ENCODE data around the gene SUMO3.

SUMO3 gene

GRCh38 chr21:44854664-44855446, 37.0 kb upstream of the SUMO3 start:
- peaks cover 98% of the 10 kb centered on the region for H3K36me3 ChIP-seq
- H3K27me3 ChIP-seq, result no peaks in the 10 kb centered on the region
- TF ChIP-seq CTCF (IDR thresholded peaks at IDR 0.05), result no peak
- peak overlapping the region; percentile 58 for H3K27ac ChIP-seq
- H3K4me1 ChIP-seq (ENCODE audit: control insufficient read depth in 1 of 2, insufficient read depth in 1 of 2, low read depth in 1 of 2, low read length in 1 of 2), result peaks cover 19 to 23% of the 10 kb centered on the region in 2 experiments
- H3K9me3 ChIP-seq, result no peaks in the 10 kb centered on the region
- H3K4me3 ChIP-seq (ENCODE audit: low read depth in 1 of 2, low read length in 1 of 2), result no peak overlapping the region

GRCh38 chr21:44854391-44854663, 36.5 kb upstream of the SUMO3 start:
- peaks cover 24 to 28% of the 10 kb centered on the region in 2 experiments for H3K4me1 ChIP-seq (ENCODE audit: control insufficient read depth in 1 of 2, insufficient read depth in 1 of 2, low read depth in 1 of 2, low read length in 1 of 2)
- no peak overlapping the region for H3K27ac ChIP-seq
- no peaks in the 10 kb centered on the region for H3K27me3 ChIP-seq
- H3K9me3 ChIP-seq, result no peaks in the 10 kb centered on the region
- peaks cover 98% of the 10 kb centered on the region for H3K36me3 ChIP-seq
- no peak for TF ChIP-seq CTCF (IDR thresholded peaks at IDR 0.05)
- H3K4me3 ChIP-seq (ENCODE audit: low read depth in 1 of 2, low read length in 1 of 2), result no peak overlapping the region

- no peak for TF ChIP-seq CTCF (IDR thresholded peaks at IDR 0.05)
- H3K36me3 ChIP-seq, result peaks cover 98% of the 10 kb centered on the region
- no peak overlapping the region for H3K27ac ChIP-seq
- H3K9me3 ChIP-seq, result no peaks in the 10 kb centered on the region
- H3K4me3 ChIP-seq (ENCODE audit: low read depth in 1 of 2, low read length in 1 of 2), result no peak overlapping the region
- peaks cover 26 to 30% of the 10 kb centered on the region in 2 experiments for H3K4me1 ChIP-seq (ENCODE audit: control insufficient read depth in 1 of 2, insufficient read depth in 1 of 2, low read depth in 1 of 2, low read length in 1 of 2)
- no peaks in the 10 kb centered on the region for H3K27me3 ChIP-seq
Measured at GRCh38 chr21:44853601-44854390, 35.9 kb upstream of the SUMO3 start.

- H3K27ac ChIP-seq, result no peak overlapping the region
- H3K4me3 ChIP-seq (ENCODE audit: low read depth in 1 of 2, low read length in 1 of 2), result no peak overlapping the region
- H3K4me1 ChIP-seq (ENCODE audit: control insufficient read depth in 1 of 2, insufficient read depth in 1 of 2, low read depth in 1 of 2, low read length in 1 of 2), result peaks cover 37 to 39% of the 10 kb centered on the region in 2 experiments
- H3K36me3 ChIP-seq, result peaks cover 75% of the 10 kb centered on the region
- H3K9me3 ChIP-seq, result no peaks in the 10 kb centered on the region
- TF ChIP-seq CTCF (IDR thresholded peaks at IDR 0.05), result no peak
- no peaks in the 10 kb centered on the region for H3K27me3 ChIP-seq
Measured at GRCh38 chr21:44850905-44851657, 33.2 kb upstream of the SUMO3 start.

DNA sequence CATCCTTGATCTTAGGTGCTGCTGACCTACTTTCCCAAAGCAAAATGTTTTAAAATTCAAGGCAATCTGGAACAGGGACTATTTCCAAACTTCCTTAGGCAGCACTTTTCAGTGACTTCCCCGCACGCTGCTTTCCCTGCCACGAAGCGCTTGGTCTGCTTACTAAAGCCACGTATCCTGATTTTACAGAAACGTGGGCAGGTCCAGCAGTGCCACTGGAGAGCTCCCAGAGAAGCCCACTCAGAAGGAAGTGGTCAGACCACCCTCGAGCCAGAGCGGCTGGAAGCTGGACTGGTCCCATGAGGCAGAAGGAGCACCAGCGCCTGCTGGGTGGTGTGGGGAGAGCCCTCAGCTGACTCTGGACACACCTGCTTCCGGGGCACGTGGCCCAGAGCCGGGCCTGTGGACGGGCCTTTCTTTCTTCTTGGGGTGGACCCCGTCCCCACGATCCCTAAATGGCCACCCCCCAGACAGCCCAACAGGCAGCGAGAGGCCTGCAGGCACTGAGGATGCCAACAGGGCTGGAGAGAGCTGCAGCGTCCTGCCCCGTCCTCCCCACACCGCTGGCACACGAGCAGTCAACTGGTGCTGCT, 32.4 kb upstream of the SUMO3 start:
- Histone ChIP-seq H3K4me1 (ENCODE audit: control insufficient read depth in 1 of 2, insufficient read depth in 1 of 2, low read depth in 1 of 2, low read length in 1 of 2) (peaks cover 42 to 43% of the 10 kb centered on the region in 2 experiments), H3K27ac (peak overlapping the region; percentile 13), H3K4me3 (ENCODE audit: low read depth in 1 of 2, low read length in 1 of 2) (no peak overlapping the region), H3K36me3 (peaks cover 67% of the 10 kb centered on the region), H3K27me3 (no peaks in the 10 kb centered on the region), H3K9me3 (no peaks in the 10 kb centered on the region)
- TF ChIP-seq CTCF (IDR thresholded peaks at IDR 0.05), result no peak

Measured in neutrophil (primary cell).